ENCODE data around the gene PIGU. TPM values are rescaled to one million over a fixed set of nuclear protein-coding genes. Genes with fewer than 3 reads are reported as not detected.

The PIGU gene
- polyA plus RNA-seq, 3 donors, result 5.8 to 11.3 (median 10.9) TPM

GRCh38 chr20:34543463-34544056, 133.3 kb downstream of the PIGU start:
- Histone ChIP-seq H3K27ac (ENCODE audit: low read depth in 1 of 2, low read length in 2 of 2) (no peak overlapping the region), H3K4me2 (replicated peaks; ENCODE audit: extremely low read depth, low read length, poor library complexity, severe bottlenecking) (no peak overlapping the region), H3K9ac (ENCODE audit: insufficient read depth, low read length, poor library complexity, severe bottlenecking) (no peak overlapping the region), H3K9me3 (replicated peaks in 1 of 2; ENCODE audit: control insufficient read depth in 1 of 2, insufficient read depth in 1 of 2, low read length in 2 of 2) (no peaks in the 10 kb centered on the region), H4K20me1 (ENCODE audit: insufficient read depth, low read length) (peaks cover 5% of the 10 kb centered on the region), H3K4me1 (ENCODE audit: control insufficient read depth in 1 of 2, insufficient read depth in 2 of 2, low read length in 2 of 2) (peaks cover 6 to 9% of the 10 kb centered on the region in 2 donors), H3K36me3 (replicated peaks in 1 of 2; ENCODE audit: control insufficient read depth in 1 of 2, insufficient read depth in 2 of 2, low read length in 2 of 2) (peaks cover 22 to 40% of the 10 kb centered on the region in 2 donors), H3K79me2 (ENCODE audit: insufficient read depth, low read length) (no peaks in the 10 kb centered on the region), H3K27me3 (ENCODE audit: control insufficient read depth in 2 of 2, insufficient read depth in 2 of 2, low read length in 2 of 2) (peaks cover 0 to 3% of the 10 kb centered on the region in 2 donors), H3K4me3 (replicated peaks in 1 of 3; ENCODE audit: low read depth in 2 of 3, low read length in 3 of 3) (no peak overlapping the region), H2AFZ (ENCODE audit: insufficient read depth, low read depth, low read length, poor library complexity, severe bottlenecking) (no peak overlapping the region)
- DNase-seq, result no peak
- Mint-ChIP-seq H3K9me3 (peaks cover 0 to 2% (median 0%) of the 10 kb centered on the region in 7 donors), H3K27ac (no peak overlapping the region), H3K27me3 (ENCODE audit: low read depth in 3 of 3) (peaks cover 9 to 21% (median 10%) of the 10 kb centered on the region in 3 donors), H3K4me3 (no peak overlapping the region), H3K4me1 (peaks cover 8% of the 10 kb centered on the region), H3K36me3 (peaks cover 27 to 39% of the 10 kb centered on the region in 2 donors)
- no peak for TF ChIP-seq CTCF (IDR thresholded peaks at IDR 0.05)
- intact Hi-C loops (cut with micrococcal nuclease), result loop anchor here in 1 of 2 donors (5.0 kb wide), 1 partner anchor 169 kb away; no protein-coding TSS in a partner anchor
- 95% methylated on average over 9 of the region's 12 CpGs for WGBS (ENCODE audit: insufficient coverage)

GRCh38 chr20:34542439-34542838, 134.5 kb downstream of the PIGU start:
- Mint-ChIP-seq H3K27ac (no peak overlapping the region), H3K4me3 (no peak overlapping the region), H3K9me3 (peaks cover 0 to 2% (median 0%) of the 10 kb centered on the region in 7 donors), H3K4me1 (peaks cover 8% of the 10 kb centered on the region), H3K36me3 (peaks cover 33 to 43% of the 10 kb centered on the region in 2 donors), H3K27me3 (ENCODE audit: low read depth in 3 of 3) (peaks cover 9 to 21% (median 10%) of the 10 kb centered on the region in 3 donors)
- Histone ChIP-seq H3K4me3 (replicated peaks in 1 of 3; ENCODE audit: low read depth in 2 of 3, low read length in 3 of 3) (no peak overlapping the region), H3K9me3 (replicated peaks in 1 of 2; ENCODE audit: control insufficient read depth in 1 of 2, insufficient read depth in 1 of 2, low read length in 2 of 2) (no peaks in the 10 kb centered on the region), H3K27ac (ENCODE audit: low read depth in 1 of 2, low read length in 2 of 2) (no peak overlapping the region), H3K36me3 (replicated peaks in 1 of 2; ENCODE audit: control insufficient read depth in 1 of 2, insufficient read depth in 2 of 2, low read length in 2 of 2) (peaks cover 25 to 48% of the 10 kb centered on the region in 2 donors), H3K27me3 (ENCODE audit: control insufficient read depth in 2 of 2, insufficient read depth in 2 of 2, low read length in 2 of 2) (peaks cover 0 to 3% of the 10 kb centered on the region in 2 donors), H3K79me2 (ENCODE audit: insufficient read depth, low read length) (no peaks in the 10 kb centered on the region), H3K4me2 (replicated peaks; ENCODE audit: extremely low read depth, low read length, poor library complexity, severe bottlenecking) (no peak overlapping the region), H3K9ac (ENCODE audit: insufficient read depth, low read length, poor library complexity, severe bottlenecking) (no peak overlapping the region), H3K4me1 (ENCODE audit: control insufficient read depth in 1 of 2, insufficient read depth in 2 of 2, low read length in 2 of 2) (peaks cover 6 to 9% of the 10 kb centered on the region in 2 donors), H2AFZ (ENCODE audit: insufficient read depth, low read depth, low read length, poor library complexity, severe bottlenecking) (no peak overlapping the region), H4K20me1 (ENCODE audit: insufficient read depth, low read length) (peaks cover 8% of the 10 kb centered on the region)
- WGBS (ENCODE audit: insufficient coverage), result 96% methylated on average over 6 of the region's 6 CpGs
- intact Hi-C loops (cut with micrococcal nuclease), result loop anchor here in 1 of 2 donors (5.0 kb wide), 1 partner anchor 170 kb away; no protein-coding TSS in a partner anchor
- DNase-seq, result no peak
- no peak for TF ChIP-seq CTCF (IDR thresholded peaks at IDR 0.05)
